OCI-LY7 (cell line): ENCODE results near the gene ANO10.

Experiments used
- CTCF ChIP-seq: fragments of 200-600 bp; sonication (generic); conservative IDR thresholded peaks from 2 replicates; pipeline ENCODE4 v1.5.1; 2014; ENCODE audit warnings: mild to moderate bottlenecking, antibody characterized with exemption, low read length, moderate library complexity, mixed read lengths
- EZH2phosphoT487 ChIP-seq: fragments of 200-600 bp; sonication (generic); IDR thresholded peaks from 2 replicates; pipeline ENCODE4 v1.6.1; 2018; ENCODE audit warnings: low read depth, borderline replicate concordance, mild to moderate bottlenecking, mixed run types, antibody characterized with exemption, low read length, moderate library complexity, mixed read lengths

DNA sequence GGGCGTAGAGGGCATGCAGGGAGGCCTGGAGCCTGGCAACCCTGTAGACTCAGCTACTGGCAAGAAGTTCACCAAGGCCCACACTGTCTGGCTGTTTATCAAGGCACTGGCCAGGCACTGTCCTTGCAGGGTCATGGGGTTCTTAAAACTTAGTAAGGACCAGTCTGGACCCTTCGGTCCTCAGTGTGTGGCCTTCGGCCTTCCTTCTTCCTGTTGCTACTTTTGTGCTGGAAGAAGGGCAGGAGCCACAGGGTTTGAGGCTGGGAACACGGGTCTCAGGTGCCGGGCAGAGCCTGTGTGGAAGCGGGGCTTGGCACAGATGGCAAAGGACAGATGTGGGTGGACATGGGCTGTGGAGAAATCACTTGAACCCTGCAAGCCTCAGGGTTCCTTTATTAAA, 258.9 kb downstream of the ANO10 start:
- no peak for TF ChIP-seq CTCF
- no peak for TF ChIP-seq EZH2phosphoT487
